ENCODE measurements around the gene COL4A3. TPM values are rescaled to one million over a fixed set of nuclear protein-coding genes. Genes with fewer than 3 reads are reported as not detected.

The COL4A3 gene
- total and polyA plus RNA-seq, 2 donors, result 0.94 to 2.5 TPM

DNA sequence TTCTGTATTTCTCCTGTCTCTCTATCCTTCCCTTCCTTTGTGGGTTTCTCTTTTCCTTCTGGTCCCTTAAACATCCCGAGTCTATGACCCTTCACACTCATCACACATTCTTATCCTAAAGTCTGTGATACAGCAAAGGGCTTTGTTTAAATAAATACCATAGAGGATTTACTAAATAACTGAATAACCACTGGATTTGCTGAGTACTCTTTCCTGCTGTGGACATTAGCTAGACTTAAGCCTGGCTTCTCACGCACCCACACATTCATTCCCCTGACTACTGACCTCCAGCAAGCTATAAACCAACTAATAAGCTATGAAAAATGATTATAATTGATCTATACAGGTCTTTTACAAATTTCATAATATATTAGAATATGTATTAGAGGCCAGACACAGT lies 76.6 kb downstream of the COL4A3 start:
- no peak overlapping the region for H3K4me3 ChIP-seq (ENCODE audit: low read length in 2 of 2)
- no peaks in the 10 kb centered on the region for H3K36me3 ChIP-seq (ENCODE audit: control insufficient read depth in 2 of 2, insufficient read depth in 2 of 2, low read length in 1 of 2)
- no peaks in the 10 kb centered on the region for H3K9me3 ChIP-seq (ENCODE audit: control insufficient read depth in 2 of 2, insufficient read depth in 1 of 2, low read length in 1 of 2)
- DNase-seq (ENCODE audit: low read depth in 6 of 9, low spot score in 9 of 9), result no peak
- 84% methylated on average over 2 of the region's 2 CpGs for WGBS
- H3K27me3 ChIP-seq (ENCODE audit: control insufficient read depth in 2 of 2, insufficient read depth in 1 of 2, low read length in 1 of 2), result no peaks in the 10 kb centered on the region
- no peak overlapping the region for H3K27ac ChIP-seq (ENCODE audit: low read depth in 1 of 2, low read length in 1 of 2)
- H3K4me1 ChIP-seq (ENCODE audit: control insufficient read depth in 2 of 2, insufficient read depth in 2 of 2, low read length in 2 of 2), result no peaks in the 10 kb centered on the region

DNA sequence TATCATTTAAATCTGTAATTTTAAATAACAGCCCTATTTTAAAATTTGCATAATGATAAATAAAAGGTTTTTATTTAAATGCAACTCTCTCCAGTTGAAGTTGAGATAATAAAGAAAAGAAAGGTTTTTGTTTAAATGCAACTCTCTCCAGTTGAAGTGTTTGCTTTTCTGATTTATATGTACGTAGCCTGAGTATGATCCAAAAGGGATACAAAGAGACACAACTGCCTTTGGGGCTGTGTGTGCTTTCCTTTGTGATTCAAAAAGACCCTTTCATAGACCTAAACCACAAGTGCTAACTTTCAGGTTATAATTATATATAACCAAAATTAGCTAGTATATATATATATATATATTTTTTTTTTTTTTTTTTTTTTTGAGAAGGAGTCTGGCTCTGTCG lies 84.5 kb downstream of the COL4A3 start:
- no peak overlapping the region for H3K4me3 ChIP-seq (ENCODE audit: low read length in 2 of 2)
- H3K36me3 ChIP-seq (ENCODE audit: control insufficient read depth in 2 of 2, insufficient read depth in 2 of 2, low read length in 1 of 2), result no peaks in the 10 kb centered on the region
- no peak for DNase-seq (ENCODE audit: low read depth in 6 of 9, low spot score in 9 of 9)
- WGBS, result 97% methylated on average over 2 of the region's 2 CpGs
- no peak overlapping the region for H3K27ac ChIP-seq (ENCODE audit: low read depth in 1 of 2, low read length in 1 of 2)
- H3K9me3 ChIP-seq (ENCODE audit: control insufficient read depth in 2 of 2, insufficient read depth in 1 of 2, low read length in 1 of 2), result no peaks in the 10 kb centered on the region
- H3K4me1 ChIP-seq (ENCODE audit: control insufficient read depth in 2 of 2, insufficient read depth in 2 of 2, low read length in 2 of 2), result no peaks in the 10 kb centered on the region
- H3K27me3 ChIP-seq (ENCODE audit: control insufficient read depth in 2 of 2, insufficient read depth in 1 of 2, low read length in 1 of 2), result no peaks in the 10 kb centered on the region

DNA sequence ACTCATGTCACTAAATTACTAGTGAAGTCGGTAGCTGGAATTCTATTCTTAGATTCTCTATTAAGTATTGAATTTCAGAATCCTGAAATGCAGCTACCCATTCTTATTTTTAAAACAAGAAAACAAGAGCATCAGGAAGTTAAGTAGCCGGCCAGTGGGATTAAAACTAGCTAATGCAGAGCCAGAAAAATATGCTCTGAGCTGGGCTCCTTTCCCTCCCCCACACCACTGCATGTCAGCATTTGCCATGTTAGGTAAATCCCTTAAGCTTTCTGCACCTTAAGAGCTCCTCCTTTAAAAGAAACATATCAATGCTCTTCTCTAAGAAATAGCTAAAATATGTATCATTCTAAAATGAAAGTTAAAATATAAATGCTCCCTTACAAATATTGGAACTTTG lies 88.4 kb downstream of the COL4A3 start:
- Histone ChIP-seq H3K36me3 (ENCODE audit: control insufficient read depth in 2 of 2, insufficient read depth in 2 of 2, low read length in 1 of 2) (no peaks in the 10 kb centered on the region), H3K27me3 (ENCODE audit: control insufficient read depth in 2 of 2, insufficient read depth in 1 of 2, low read length in 1 of 2) (no peaks in the 10 kb centered on the region), H3K9me3 (ENCODE audit: control insufficient read depth in 2 of 2, insufficient read depth in 1 of 2, low read length in 1 of 2) (no peaks in the 10 kb centered on the region), H3K27ac (ENCODE audit: low read depth in 1 of 2, low read length in 1 of 2) (no peak overlapping the region), H3K4me3 (ENCODE audit: low read length in 2 of 2) (no peak overlapping the region), H3K4me1 (ENCODE audit: control insufficient read depth in 2 of 2, insufficient read depth in 2 of 2, low read length in 2 of 2) (no peaks in the 10 kb centered on the region)
- no peak for DNase-seq (ENCODE audit: low read depth in 6 of 9, low spot score in 9 of 9)
- 94% methylated on average over 2 of the region's 2 CpGs for WGBS

DNA sequence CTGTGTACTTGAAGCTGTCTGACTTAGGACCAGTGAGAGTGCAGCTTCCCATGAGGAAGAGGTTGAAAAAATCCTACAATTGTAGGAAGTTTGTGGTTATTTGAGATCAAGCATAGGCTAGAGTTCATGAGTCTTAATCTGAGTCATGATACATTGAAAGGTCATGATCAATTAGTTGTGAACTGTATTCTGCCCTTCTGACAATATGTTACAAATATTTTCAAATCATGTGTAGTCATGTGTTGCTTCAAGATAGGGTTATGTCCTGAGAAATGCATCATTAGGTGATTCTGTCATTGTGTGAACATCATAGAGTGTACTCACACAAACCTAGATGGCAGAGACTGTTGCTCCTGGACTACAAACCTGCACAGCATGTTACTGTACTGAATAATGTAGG lies 92.2 kb downstream of the COL4A3 start:
- no peak for DNase-seq (ENCODE audit: low read depth in 6 of 9, low spot score in 9 of 9)
- Histone ChIP-seq H3K36me3 (ENCODE audit: control insufficient read depth in 2 of 2, insufficient read depth in 2 of 2, low read length in 1 of 2) (no peaks in the 10 kb centered on the region), H3K27ac (ENCODE audit: low read depth in 1 of 2, low read length in 1 of 2) (no peak overlapping the region), H3K4me1 (ENCODE audit: control insufficient read depth in 2 of 2, insufficient read depth in 2 of 2, low read length in 2 of 2) (no peaks in the 10 kb centered on the region), H3K27me3 (ENCODE audit: control insufficient read depth in 2 of 2, insufficient read depth in 1 of 2, low read length in 1 of 2) (no peaks in the 10 kb centered on the region), H3K4me3 (ENCODE audit: low read length in 2 of 2) (no peak overlapping the region), H3K9me3 (ENCODE audit: control insufficient read depth in 2 of 2, insufficient read depth in 1 of 2, low read length in 1 of 2) (no peaks in the 10 kb centered on the region)

DNA sequence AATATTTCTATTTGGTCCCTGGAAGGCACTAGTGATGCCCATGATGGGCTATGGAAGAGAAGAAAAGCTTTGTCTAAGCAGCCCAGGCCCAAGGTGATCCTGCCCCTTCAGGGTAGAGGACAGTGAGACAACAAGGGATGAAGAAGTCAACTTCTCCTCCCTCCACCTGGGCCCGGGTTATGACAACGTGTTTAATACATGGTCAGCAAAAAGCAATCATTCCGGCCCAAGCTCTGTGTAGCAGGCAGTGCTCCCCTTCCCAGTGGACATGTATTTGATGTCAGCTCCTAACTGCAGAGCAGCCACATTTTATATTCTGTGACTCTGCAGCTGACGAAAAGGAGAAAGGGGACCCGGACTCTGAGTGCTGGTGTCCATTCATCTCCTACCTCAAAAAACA lies 93.4 kb downstream of the COL4A3 start:
- DNase-seq (ENCODE audit: low read depth in 6 of 9, low spot score in 9 of 9), result no peak
- no peaks in the 10 kb centered on the region for H3K9me3 ChIP-seq (ENCODE audit: control insufficient read depth in 2 of 2, insufficient read depth in 1 of 2, low read length in 1 of 2)
- no peak overlapping the region for H3K4me3 ChIP-seq (ENCODE audit: low read length in 2 of 2)
- no peaks in the 10 kb centered on the region for H3K4me1 ChIP-seq (ENCODE audit: control insufficient read depth in 2 of 2, insufficient read depth in 2 of 2, low read length in 2 of 2)
- H3K36me3 ChIP-seq (ENCODE audit: control insufficient read depth in 2 of 2, insufficient read depth in 2 of 2, low read length in 1 of 2), result no peaks in the 10 kb centered on the region
- H3K27ac ChIP-seq (ENCODE audit: low read depth in 1 of 2, low read length in 1 of 2), result no peak overlapping the region
- H3K27me3 ChIP-seq (ENCODE audit: control insufficient read depth in 2 of 2, insufficient read depth in 1 of 2, low read length in 1 of 2), result no peaks in the 10 kb centered on the region
- 97% methylated on average over 5 of the region's 5 CpGs for WGBS

DNA sequence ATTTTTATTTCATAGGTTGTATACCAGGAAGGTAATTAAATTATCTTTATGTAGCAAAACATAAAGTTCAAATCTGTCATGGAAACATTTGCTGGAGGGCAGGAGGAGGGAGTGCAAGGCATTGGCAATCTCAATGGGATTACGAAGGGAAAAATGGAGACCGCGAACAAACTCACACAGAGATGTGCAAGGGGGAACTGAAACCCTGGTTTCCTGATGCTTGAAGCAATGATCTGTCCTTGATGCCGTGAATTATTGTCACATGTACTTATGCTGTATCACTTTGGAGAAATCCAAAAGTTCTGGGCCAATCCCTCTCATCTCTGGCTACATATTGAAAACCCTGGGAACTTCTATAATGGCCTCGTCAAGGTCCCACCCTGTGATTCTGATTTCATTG lies 95.6 kb downstream of the COL4A3 start:
- Histone ChIP-seq H3K4me3 (ENCODE audit: low read length in 2 of 2) (no peak overlapping the region), H3K9me3 (ENCODE audit: control insufficient read depth in 2 of 2, insufficient read depth in 1 of 2, low read length in 1 of 2) (no peaks in the 10 kb centered on the region), H3K27me3 (ENCODE audit: control insufficient read depth in 2 of 2, insufficient read depth in 1 of 2, low read length in 1 of 2) (no peaks in the 10 kb centered on the region), H3K36me3 (ENCODE audit: control insufficient read depth in 2 of 2, insufficient read depth in 2 of 2, low read length in 1 of 2) (no peaks in the 10 kb centered on the region), H3K27ac (ENCODE audit: low read depth in 1 of 2, low read length in 1 of 2) (no peak overlapping the region), H3K4me1 (ENCODE audit: control insufficient read depth in 2 of 2, insufficient read depth in 2 of 2, low read length in 2 of 2) (no peaks in the 10 kb centered on the region)
- DNase-seq (ENCODE audit: low read depth in 6 of 9, low spot score in 9 of 9), result no peak
- WGBS, result 95% methylated on average over 5 of the region's 5 CpGs

DNA sequence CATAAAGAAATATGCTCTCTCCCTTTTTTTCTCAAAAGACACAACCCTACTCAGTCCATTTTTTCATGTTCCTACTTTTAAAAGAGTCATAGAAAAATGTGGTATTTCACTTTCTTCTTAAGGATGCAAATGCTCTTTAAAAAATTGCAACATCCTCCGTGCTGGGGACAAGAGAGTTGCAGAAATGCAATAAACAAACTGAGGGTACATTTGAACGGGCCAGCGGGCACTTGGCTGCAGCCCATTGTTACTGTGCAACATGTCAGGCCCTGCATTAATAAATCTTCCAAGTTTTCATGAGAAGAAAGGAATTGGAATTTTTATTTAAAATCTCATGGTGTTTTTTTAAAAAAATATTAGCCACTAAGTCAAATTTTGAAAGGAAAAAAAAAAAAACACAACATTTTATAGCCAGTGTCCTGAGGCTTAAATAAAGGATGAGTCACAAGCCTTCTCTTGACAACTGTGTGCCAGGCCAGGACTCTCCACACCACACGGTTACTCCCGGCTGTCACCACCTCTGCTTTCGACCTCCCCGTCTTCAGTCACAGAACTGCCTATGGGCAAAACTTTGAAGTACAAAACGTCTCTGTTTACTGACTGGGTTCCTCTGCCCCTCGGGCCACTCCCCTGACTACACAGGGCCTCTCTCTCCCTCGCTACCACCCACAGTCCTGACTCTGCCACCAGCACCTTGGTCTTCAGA lies 103.1 kb downstream of the COL4A3 start:
- Histone ChIP-seq H3K27me3 (ENCODE audit: control insufficient read depth in 2 of 2, insufficient read depth in 1 of 2, low read length in 1 of 2) (no peaks in the 10 kb centered on the region), H3K27ac (ENCODE audit: low read depth in 1 of 2, low read length in 1 of 2) (no peak overlapping the region), H3K4me1 (ENCODE audit: control insufficient read depth in 2 of 2, insufficient read depth in 2 of 2, low read length in 2 of 2) (no peaks in the 10 kb centered on the region), H3K4me3 (ENCODE audit: low read length in 2 of 2) (no peak overlapping the region), H3K9me3 (ENCODE audit: control insufficient read depth in 2 of 2, insufficient read depth in 1 of 2, low read length in 1 of 2) (no peaks in the 10 kb centered on the region), H3K36me3 (ENCODE audit: control insufficient read depth in 2 of 2, insufficient read depth in 2 of 2, low read length in 1 of 2) (no peaks in the 10 kb centered on the region)
- 92% methylated on average over 10 of the region's 10 CpGs for whole genome bisulfite sequencing
- DNase-seq (ENCODE audit: low read depth in 6 of 9, low spot score in 9 of 9), result no peak

DNA sequence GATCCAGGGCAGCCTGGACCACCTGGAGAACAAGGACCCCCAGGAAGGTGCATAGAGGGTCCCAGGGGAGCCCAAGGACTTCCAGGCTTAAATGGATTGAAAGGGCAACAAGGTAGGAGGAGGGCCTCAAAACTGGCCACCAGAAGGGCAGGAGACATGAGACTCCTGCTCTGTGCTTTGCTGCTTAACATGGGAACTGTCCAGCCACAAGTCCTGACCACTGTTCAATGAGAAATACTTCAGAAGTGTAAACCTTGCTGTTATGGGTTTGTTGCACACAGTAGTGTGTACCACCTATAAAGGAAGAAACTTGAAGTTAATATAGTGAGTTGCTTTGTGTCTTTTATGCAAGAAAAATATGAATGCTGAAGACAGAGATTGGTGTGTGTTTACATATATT lies 116.5 kb downstream of the COL4A3 start:
- Histone ChIP-seq H3K4me1 (ENCODE audit: control insufficient read depth in 2 of 2, insufficient read depth in 2 of 2, low read length in 2 of 2) (no peaks in the 10 kb centered on the region), H3K4me3 (ENCODE audit: low read length in 2 of 2) (no peak overlapping the region), H3K27ac (ENCODE audit: low read depth in 1 of 2, low read length in 1 of 2) (no peak overlapping the region), H3K9me3 (ENCODE audit: control insufficient read depth in 2 of 2, insufficient read depth in 1 of 2, low read length in 1 of 2) (no peaks in the 10 kb centered on the region), H3K27me3 (ENCODE audit: control insufficient read depth in 2 of 2, insufficient read depth in 1 of 2, low read length in 1 of 2) (no peaks in the 10 kb centered on the region), H3K36me3 (ENCODE audit: control insufficient read depth in 2 of 2, insufficient read depth in 2 of 2, low read length in 1 of 2) (no peaks in the 10 kb centered on the region)
- DNase-seq (ENCODE audit: low read depth in 6 of 9, low spot score in 9 of 9), result no peak

DNA sequence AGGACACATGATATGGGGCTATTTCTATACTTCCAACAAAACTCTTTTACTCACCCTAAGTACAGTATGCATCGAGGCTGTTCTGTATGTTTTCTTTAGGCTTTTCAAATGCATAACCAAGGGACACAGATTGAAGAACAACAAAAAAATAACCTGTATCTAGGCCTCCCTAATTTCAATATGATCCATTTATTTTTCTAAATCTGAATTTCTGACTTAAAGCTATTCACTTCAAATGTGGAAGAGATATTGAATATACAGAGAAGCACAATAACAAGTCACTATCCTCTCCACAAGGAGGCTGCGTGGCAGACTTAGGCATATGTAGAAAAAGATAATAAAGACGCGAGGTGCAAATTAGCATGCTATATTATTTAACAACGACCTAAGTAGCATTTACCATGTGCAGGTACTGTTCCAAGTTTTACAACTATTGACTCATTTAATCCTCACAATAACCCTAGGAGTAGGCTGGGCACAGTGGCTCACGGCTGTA lies 121.4 kb downstream of the COL4A3 start:
- DNase-seq (ENCODE audit: low read depth in 6 of 9, low spot score in 9 of 9), result no peak
- no peaks in the 10 kb centered on the region for H3K36me3 ChIP-seq (ENCODE audit: control insufficient read depth in 2 of 2, insufficient read depth in 2 of 2, low read length in 1 of 2)
- H3K27me3 ChIP-seq (ENCODE audit: control insufficient read depth in 2 of 2, insufficient read depth in 1 of 2, low read length in 1 of 2), result no peaks in the 10 kb centered on the region
- 95% methylated on average over 6 of the region's 6 CpGs for WGBS
- H3K4me3 ChIP-seq (ENCODE audit: low read length in 2 of 2), result no peak overlapping the region
- H3K4me1 ChIP-seq (ENCODE audit: control insufficient read depth in 2 of 2, insufficient read depth in 2 of 2, low read length in 2 of 2), result no peaks in the 10 kb centered on the region
- no peak overlapping the region for H3K27ac ChIP-seq (ENCODE audit: low read depth in 1 of 2, low read length in 1 of 2)
- H3K9me3 ChIP-seq (ENCODE audit: control insufficient read depth in 2 of 2, insufficient read depth in 1 of 2, low read length in 1 of 2), result no peaks in the 10 kb centered on the region
